Glutamatergic neuron (in vitro differentiated cells): ENCODE results near the gene DNM3. TPM values are rescaled to one million over a fixed set of nuclear protein-coding genes. Genes with fewer than 3 reads are reported as not detected.

Experiments used
- DNase-seq: peaks from one replicate; pipeline ENCODE4 v3.0.0; 2022
- H3K27ac Mint-ChIP-seq: one replicate; pipeline ENCODE4 v1.8.0; 2020; ENCODE audit warnings: mild to moderate bottlenecking, mixed read lengths, inconsistent platforms; ENCODE audit not compliant: unreplicated experiment
- H3K27me3 Mint-ChIP-seq: one replicate; pipeline ENCODE4 v1.8.0; 2020; ENCODE audit warnings: mild to moderate bottlenecking, moderate library complexity, mixed read lengths, inconsistent platforms; ENCODE audit not compliant: unreplicated experiment
- H3K36me3 Mint-ChIP-seq: one replicate; pipeline ENCODE4 v1.8.0; 2020; ENCODE audit warnings: mild to moderate bottlenecking, mixed read lengths, inconsistent platforms; ENCODE audit not compliant: unreplicated experiment
- H3K4me1 Mint-ChIP-seq: one replicate; pipeline ENCODE4 v1.8.0; 2020; ENCODE audit warnings: mild to moderate bottlenecking, low read depth, mixed read lengths, inconsistent platforms; ENCODE audit not compliant: unreplicated experiment
- H3K4me3 Mint-ChIP-seq: one replicate; pipeline ENCODE4 v1.8.0; 2020; ENCODE audit warnings: mild to moderate bottlenecking, mixed read lengths, inconsistent platforms; ENCODE audit not compliant: unreplicated experiment
- H3K9me3 Mint-ChIP-seq: one replicate; pipeline ENCODE4 v1.8.0; 2020; ENCODE audit warnings: mild to moderate bottlenecking, moderate library complexity, mixed read lengths, inconsistent platforms; ENCODE audit not compliant: unreplicated experiment
- CTCF ChIP-seq: fragments of 200-600 bp; sonication (generic); IDR thresholded peaks from one replicate; pipeline ENCODE4 v1.5.0; 2021; ENCODE audit not compliant: partially characterized antibody, unreplicated experiment
- total RNA-seq: library from RNA; stranded (reverse); fragmentation: NEBNext Ultra II Directional; extraction: Animal tissue kit (Norgen Biotek cat#: 25700); gene quantifications from one replicate; pipeline ENCODE4 v1.2.1, GENCODE V29; 2021; ENCODE audit not compliant: unreplicated experiment

Gene DNM3
- total RNA-seq, 1 donor from 2014 or later = 11.4 TPM

GRCh38 chr1:172146141-172146850 lies 305.0 kb downstream of the DNM3 start:
- no peak for DNase-seq
- no peaks in the 10 kb centered on the region for H3K27me3 Mint-ChIP-seq
- H3K27ac Mint-ChIP-seq = no peak overlapping the region
- no peak overlapping the region for H3K4me3 Mint-ChIP-seq
- H3K36me3 Mint-ChIP-seq = no peaks in the 10 kb centered on the region
- peaks cover 19% of the 10 kb centered on the region for H3K4me1 Mint-ChIP-seq
- TF ChIP-seq CTCF = no peak
- no peaks in the 10 kb centered on the region for H3K9me3 Mint-ChIP-seq

GRCh38 chr1:172147541-172147940 lies 306.2 kb downstream of the DNM3 start:
- Mint-ChIP-seq H3K27me3 (no peaks in the 10 kb centered on the region), H3K4me1 (peaks cover 18% of the 10 kb centered on the region), H3K27ac (no peak overlapping the region), H3K4me3 (no peak overlapping the region), H3K9me3 (no peaks in the 10 kb centered on the region), H3K36me3 (no peaks in the 10 kb centered on the region)
- no peak for TF ChIP-seq CTCF
- no peak for DNase-seq

GRCh38 chr1:172148213-172148612 lies 306.9 kb downstream of the DNM3 start:
- DNase-seq = no peak
- Mint-ChIP-seq H3K4me1 (peaks cover 18% of the 10 kb centered on the region), H3K9me3 (no peaks in the 10 kb centered on the region), H3K27me3 (no peaks in the 10 kb centered on the region), H3K27ac (no peak overlapping the region), H3K36me3 (no peaks in the 10 kb centered on the region), H3K4me3 (no peak overlapping the region)
- no peak for TF ChIP-seq CTCF

GRCh38 chr1:172148707-172149106 lies 307.4 kb downstream of the DNM3 start:
- Mint-ChIP-seq H3K4me3 (no peak overlapping the region), H3K36me3 (no peaks in the 10 kb centered on the region), H3K27ac (no peak overlapping the region), H3K4me1 (peaks cover 18% of the 10 kb centered on the region), H3K9me3 (no peaks in the 10 kb centered on the region), H3K27me3 (no peaks in the 10 kb centered on the region)
- TF ChIP-seq CTCF = no peak
- no peak for DNase-seq

- Mint-ChIP-seq H3K27ac (no peak overlapping the region), H3K27me3 (no peaks in the 10 kb centered on the region), H3K9me3 (no peaks in the 10 kb centered on the region), H3K4me1 (peaks cover 14% of the 10 kb centered on the region), H3K36me3 (no peaks in the 10 kb centered on the region), H3K4me3 (no peak overlapping the region)
- no peak for TF ChIP-seq CTCF
- DNase-seq = no peak
Measured at GRCh38 chr1:172149346-172149745, 308.0 kb downstream of the DNM3 start.
